Stimulated activated CD8-positive, alpha-beta memory T cell treated with anti-CD3 and anti-CD28 coated beads, Interleukin-12 subunit alpha, Interleukin-12 subunit beta, amount 100 ng/mL, for 24 hours (primary cell): ENCODE measurements around the gene TRIM40.
A peak's percentile ranks its signal among the peaks of the same experiment; 100 is the strongest.
"Not testable (repeated sequence)": the region's sequence is repeated elsewhere in the genome, so short reads cannot be mapped to it uniquely, and the experiment has no call there.

Experiments used
- DNase-seq: peaks from one replicate; pipeline ENCODE4 v3.0.0-alpha.2; 2020; ENCODE audit errors: extremely low read depth

TRIM40 gene

DNA sequence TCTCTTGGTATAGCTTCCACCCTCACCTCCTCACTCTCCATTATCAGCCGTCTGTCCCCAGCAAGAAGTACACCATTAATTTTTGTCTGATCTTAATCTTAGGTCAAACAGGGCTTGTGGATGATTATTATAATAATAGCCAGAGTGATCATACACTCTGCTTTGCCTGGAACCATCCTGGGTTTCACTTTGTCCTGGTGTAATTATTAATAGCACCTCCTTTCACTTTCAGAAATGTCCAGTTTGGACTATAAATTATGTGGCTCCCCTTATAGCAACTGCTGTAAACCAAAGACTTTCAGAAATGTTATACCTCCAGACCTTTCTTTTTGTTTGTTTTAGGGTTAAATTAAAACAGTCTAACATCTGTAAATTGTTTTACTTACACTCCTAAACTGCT is 22.1 kb upstream of the TRIM40 start:
- no peak for DNase-seq

DNA sequence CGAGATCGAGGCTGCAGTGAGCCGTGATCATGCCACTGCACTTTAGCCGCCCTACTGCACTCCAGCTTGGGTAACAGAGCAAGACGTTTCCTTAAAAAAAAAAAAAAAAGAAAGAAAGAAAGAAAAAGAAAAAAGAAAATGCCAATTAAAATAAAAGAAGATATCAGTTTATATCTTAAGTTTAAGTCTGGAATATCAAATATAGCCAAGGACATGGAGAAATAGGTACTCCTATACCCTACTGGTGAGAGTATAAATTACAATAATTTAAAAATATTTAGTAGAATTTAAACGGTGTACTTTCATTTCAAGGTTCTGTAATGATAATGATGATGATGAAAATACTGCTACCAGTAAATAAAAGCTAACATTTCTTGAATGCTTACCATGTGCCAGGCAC is 19.2 kb upstream of the TRIM40 start:
- no peak for DNase-seq

DNA sequence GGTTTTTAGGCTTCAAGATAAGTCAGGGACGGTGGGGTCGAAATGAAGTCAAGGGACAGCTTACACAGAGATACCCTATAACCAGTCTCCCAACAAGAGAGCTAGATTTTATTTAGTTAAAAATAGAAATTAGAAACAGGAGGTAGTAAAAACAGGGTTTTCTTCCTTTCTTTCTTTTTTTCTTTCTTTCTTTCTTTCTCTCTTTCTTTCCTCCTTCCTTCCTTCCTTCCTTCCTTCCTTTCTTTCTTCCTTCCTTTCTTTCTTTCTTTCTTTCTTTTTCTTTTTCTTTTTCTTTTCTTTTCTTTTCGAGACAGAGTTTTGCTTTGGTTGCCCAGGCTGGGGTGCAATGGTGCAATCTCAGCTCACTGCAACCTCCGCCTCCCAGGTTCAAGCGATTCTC is 17.2 kb upstream of the TRIM40 start:
- not testable (repeated sequence) for DNase-seq

DNA sequence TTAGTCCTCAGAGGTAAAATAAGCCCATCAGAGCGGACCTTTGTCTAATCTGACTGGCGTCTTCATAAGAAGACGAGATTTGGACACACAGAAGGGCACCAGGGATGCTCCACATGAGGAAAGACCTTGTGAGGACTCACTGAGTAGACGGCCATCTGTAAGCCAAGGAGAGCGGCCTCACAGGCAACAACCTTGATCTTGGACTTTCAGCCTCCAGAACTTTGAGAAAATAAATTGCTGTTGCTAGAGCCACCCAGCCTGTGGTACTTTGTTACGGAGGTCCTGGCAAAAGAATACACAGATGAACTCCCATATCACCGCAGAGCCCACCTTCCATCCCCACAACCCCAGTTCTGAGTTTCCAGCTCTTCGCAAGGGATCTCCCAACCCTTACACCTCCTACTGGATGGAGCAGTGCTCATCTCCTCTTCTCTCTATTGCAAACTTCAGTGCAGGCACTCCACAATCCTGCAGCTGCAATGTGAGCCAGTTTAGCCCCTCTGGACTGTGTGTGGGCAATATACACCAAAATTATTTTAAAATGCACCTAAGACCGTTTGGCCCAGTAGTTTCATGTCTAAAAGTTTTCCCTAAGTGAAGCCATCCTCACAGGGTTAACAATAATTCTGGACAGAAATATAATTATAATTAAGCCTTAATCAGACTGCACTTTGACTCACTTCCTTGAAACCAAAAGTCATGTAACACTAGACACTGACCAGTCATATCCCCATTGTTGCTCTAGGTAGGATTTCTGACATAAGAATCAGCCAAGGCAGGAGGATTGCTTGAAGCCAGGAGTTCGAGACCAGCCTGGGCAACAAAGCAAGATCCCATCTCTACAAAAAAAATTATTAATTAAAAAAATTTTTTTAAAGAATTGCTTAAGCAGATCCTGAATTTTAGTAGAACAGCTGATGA is 14.2 kb upstream of the TRIM40 start:
- no peak for DNase-seq

DNA sequence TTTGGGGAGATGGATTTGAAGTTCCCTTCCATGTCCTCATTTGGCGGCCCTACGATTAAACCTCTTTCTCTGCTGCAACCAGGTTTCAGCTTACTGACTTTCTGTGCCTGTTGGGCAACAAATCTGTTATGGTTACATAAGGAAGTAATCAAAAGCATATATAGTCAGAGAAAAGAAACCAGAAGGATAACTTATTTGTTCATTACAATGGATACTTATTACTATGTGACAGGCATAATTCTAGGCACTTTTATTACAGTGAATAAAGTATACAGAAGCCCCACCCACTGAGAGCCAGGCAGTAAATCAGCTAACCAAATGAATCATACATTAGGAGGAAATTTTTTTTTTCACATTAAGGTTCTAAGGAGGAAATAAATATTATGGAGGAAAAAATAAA is 13.4 kb upstream of the TRIM40 start:
- DNase-seq, result no peak

DNA sequence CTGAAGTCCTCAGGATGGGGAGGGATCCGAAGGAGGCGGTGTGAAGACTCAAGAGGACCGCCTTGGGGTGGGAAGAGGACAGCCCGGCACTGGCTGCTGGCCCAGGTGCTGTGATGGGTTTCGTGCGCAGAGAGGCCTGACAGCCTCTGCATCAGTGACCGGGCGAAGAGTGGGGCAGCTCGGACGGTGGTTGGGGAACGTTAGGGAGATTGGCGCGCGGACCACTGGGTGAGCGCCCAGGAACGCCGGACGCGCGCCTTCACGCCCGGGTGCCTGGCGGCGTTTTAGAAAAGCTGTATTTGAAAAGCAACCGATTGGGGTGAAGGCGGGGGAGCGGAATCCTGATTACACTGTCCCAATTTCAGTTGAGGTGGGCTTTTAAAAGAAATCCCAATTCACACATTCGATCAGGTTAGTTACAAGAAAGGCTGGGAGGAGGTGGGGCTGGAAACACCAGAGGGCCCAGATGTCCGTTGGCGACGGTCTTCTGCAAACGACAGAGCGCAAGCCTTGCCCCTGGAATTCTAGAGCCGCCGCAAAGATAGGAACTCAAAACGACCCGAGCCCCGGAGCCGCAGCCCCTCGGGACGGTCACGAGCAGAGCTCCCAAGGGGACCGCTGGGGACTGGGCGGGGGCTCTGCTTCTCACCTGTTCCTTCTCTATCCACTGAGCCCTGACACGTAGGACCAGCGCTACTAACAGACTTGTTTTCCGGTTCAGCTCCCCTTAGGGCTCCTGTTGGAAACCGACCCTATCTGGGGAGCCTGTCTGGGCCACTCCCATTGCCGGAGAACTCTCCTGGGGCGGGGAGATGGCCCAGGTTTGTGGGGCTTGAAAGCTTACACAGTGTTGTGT is 8.5 kb upstream of the TRIM40 start:
- DNase-seq, result no peak

DNA sequence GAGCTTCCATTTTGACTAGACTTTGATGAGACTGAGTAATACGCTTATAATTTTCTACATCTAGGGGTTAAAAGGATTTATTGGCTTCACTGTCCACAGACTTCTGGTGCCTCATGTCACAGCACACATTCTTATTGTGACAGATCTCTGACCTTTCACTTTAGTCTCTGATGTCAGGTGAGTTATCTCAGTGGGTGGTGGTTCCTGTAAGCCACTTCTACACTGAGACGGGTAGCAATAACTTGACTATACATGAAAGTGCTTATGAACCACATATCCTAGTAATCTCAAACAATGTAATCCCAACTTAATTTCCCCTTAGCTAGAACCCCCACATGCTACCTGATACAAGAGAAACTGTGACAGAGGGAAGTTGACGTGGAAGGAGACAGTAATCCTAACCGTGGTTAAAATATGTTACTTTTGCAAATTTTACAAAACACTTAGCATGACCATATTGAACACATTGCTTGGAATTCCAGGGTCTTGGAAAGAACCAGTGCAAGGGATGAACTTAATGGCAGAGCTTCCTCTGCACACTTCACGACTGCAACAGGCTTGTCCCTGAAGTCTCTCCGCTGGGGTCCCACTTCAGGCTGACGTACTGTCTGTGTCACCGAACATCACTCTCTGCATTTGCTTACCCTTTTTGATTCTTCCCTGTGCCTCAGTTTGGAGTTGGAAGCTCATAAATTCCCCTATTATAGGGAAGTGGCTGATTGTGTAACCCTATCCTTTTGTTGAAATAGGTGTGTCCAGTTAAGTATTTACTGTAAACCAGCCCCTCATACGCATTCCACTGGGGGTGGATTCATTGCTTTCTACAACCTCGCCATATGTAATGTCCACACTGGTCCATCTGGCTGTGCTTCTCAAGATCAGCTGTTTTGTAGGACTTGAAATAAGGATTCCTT is 6.4 kb upstream of the TRIM40 start:
- no peak for DNase-seq

DNA sequence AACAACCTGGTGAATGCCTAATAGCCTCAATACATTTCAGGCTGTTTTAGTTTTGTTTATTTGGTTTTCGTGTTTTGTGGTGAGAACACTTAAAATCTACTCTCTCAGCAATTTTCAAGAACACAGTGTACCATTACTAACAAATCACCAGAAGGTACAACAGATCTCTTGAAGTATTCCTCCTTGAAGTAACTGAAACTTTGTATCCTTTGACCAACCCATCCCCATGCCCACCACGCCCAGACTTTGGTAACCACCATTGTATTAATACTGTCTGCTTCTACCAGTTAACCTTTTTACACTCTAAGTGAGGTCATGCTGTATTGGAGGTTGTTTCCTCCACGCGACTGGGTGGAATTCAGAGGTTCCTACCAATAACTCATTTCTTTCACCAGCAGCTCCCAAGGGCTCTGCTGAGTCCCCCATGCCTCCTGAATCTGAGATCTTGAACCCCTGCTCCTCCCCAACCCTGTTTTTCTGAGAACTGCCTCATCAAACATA is 5.7 kb upstream of the TRIM40 start:
- DNase-seq, result no peak

DNA sequence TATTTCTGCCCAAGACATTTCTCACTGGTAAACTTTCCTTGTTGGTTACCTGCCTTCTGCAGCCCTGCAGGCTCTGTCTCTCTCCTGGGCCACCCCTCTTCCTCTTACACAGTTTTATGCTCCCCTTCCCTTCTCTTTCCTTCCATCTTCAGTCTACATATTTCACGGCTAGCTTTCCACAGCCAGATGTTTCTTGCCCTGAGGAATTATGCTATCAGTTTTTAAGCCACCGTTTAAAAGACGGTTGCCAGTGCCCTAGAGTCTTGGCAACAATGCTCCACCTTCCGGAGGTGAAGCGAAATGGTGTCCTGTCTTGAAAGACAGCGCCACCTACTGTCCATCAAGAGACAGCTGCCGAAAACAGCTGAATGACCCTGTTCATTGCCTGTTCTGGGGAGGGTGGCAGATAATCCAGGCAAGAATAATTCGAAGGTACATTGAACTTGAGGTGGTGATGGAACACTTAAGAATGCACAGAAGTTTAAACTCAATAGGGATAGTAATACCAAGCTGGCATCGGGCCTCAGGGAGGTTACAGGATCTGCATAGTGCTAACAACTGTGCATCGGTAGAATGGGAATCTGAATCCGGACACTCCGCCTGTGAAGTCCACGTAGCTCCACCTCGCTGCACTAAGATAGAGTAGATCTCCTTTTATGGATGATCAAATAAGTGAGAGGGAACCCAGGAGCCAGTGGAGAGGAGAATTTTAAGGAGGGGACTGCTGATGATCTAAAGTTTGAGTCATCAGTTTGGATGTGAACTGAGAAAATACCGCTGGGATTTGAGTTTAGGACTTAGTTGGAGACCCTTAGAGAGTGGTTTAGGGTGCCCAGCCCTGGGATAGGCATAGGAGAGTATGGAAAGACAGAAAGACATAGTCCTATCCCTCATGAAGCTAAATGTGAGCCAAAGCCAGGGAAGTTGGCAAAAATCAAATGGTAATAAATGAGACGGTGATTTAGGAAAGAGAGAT is 4.8 kb upstream of the TRIM40 start:
- DNase-seq, result peak; percentile 32

DNA sequence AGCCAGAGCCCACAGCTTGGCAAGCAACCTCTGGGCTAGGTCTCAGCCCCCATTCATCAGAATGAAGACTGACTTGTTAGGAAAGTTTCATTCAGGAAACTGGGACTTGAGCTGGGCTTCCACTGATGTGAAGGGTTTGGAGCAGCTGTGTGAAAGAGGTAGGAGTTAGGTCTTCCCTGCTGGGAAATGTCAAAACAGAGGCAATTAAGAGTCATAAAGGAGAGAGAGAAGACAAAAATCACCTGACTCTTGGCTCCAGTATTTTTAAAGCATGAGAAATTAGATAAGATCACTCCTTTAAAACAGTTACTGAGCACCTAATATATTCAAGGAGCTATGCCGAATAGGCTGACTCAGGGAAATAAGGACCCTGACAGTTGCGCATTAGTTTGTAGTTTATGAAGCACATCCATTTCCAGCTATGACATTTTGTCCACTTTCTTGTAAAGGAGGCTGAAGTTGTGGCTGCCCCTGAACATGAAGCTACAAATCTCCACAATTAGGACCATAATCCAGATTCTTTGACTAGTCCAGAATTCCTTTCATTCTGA is 3.9 kb upstream of the TRIM40 start:
- DNase-seq, result no peak

DNA sequence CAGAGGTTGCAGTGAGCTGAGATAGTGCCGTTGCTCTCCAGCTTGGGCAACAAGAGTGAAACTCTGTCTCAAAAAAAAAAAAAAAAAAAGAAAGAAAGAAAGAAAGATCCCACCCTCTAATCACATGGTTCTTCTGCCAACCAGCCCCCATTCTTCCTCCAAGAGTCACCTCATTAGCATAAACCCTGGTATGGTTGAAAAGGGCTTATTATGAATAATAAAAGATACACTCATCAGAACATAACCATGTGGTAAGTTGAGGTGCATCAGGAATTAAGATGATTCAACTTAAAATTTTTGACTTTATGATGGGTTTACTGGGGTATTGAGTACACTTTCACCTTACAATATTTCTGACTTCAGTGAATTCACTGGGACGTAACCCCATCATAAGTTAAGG is 793 bp upstream of the TRIM40 start:
- no peak for DNase-seq

DNA sequence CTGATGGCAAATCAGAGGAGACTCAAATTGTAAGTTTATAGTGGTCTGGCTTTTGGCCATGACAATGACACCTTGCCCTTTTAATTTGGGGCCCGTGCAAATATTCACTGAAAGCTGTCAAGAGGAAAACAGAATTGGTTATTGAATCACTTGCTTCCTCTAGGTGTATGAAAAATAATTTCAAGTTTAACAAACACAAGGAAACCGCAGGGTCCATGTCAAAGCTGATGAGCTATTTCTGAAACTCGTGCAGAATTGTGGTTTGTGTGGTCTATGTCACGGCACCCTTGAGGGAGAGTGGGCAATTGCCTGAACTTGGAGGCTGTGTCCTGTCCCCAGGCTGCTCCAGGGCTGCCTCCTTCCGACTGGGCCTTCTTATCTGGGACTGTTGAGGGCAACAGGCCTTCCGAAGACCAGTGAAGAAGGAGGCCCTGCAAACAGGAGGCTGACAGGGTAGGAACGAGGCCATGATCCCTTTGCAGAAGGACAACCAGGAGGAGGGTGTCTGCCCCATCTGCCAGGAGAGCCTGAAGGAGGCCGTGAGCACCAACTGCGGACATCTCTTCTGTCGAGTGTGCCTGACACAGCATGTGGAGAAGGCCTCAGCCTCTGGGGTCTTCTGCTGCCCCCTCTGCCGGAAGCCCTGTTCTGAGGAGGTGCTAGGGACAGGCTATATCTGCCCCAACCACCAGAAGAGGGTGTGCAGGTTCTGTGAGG is 788 bp downstream of the TRIM40 start:
- DNase-seq, result no peak

DNA sequence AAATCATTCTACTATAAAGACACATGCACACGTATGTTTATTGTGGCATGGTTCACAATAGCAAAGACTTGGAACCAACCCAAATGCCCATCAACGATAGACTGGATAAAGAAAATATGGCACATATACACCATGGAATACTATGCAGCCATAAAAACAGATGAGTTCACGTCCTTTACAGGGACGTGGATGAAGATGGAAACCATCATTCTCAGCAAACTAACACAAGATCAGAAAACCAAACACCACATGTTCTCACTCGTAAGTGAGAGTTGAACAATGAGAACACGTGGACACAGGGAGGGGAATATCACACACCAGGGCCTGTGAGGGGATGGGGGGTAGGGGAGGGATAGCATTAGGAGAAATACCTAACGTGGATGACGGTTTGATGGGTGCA is 4.3 kb downstream of the TRIM40 start:
- not testable (repeated sequence) for DNase-seq

DNA sequence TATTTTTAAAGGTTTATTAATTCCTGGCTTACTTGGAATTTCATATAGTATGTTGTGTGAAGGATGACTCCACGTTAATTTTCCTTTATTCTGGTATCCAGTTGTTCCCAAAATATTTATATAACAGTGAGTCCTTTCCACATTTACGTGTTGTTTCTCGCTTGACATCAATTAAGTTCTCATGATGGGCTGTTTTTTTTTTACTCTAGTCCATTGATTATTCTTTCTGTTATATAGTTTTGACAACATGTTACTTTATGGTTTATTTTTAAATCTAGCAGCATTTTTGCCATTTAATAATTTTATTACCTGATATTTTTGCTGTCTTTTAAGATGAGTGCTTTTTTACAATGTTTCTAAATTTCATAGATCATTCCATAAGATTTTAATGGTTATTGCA is 6.7 kb downstream of the TRIM40 start:
- no peak for DNase-seq

DNA sequence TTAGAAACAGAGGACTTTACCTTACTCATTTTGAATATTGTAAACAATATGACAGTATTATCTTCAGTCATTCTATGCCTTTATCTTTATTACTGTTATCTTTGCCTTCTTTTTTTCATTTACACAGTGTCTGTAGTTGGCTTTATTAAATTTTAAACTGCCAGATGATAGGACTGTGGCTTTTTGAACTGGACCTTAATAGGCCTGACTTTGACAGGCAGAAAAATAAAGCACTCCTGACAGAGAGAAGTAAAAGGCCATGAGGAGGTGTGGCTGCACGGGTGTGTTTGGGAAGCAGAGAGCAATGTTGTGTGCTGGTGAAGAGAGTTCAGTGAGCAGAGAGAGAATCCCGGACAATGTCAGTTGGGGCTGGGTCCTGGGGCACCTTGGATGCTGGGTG is 7.8 kb downstream of the TRIM40 start:
- DNase-seq, result no peak

DNA sequence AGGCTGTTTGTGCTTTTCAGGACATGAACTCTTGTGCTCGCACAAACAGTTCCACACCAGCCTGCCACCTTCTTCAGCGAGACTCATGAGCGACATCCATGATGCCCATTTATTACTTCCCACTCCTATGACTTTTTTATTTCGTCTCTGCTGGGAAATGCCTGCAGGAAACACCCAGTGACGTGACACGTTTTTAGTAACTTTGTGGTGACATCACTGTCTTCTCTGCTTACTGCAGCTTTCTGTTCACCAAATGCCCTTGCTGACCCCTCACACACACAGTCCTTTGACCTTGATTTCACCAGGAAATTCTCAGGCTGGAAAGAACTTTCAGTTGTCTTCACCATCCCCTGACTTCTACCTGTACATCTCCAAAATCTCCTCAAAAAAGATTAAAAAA is 8.9 kb downstream of the TRIM40 start:
- no peak for DNase-seq

DNA sequence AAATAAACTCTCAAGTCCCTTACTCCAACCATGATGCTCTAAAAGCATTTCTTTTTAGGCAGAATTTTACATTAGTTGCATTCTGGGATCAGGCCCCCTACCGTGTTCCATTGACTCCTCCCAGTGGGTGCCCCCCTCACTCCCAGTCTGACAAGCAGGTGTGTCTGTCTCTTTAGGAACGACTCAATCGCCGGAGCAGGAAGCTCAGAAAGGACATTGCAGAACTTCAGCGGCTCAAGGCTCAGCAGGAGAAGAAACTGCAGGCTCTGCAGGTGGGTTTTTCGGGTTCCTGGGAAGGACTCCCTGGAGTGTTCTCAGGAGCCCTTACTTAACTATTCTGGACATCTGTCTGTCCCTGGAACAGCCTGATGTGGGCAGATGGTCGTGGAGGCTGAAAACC is 9.9 kb downstream of the TRIM40 start:
- no peak for DNase-seq

DNA sequence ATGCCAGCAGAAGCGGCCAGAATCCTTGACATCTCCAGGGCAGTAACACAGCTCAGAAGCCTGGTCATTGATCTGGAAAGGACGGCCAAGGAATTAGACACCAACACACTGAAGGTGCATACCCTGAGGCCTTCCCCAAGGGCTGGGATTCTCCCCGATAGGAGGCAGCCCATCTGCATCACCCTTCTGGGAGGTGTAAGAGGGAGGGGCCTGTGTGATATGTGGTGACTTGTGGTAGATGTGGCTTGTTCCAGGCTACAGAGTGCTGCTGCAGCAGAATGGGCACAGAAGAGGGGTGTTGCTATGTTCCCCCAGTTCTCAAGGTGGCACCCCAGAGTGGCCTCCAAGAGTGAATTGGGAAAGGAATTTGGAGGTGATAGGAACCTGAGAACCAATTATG is 11.2 kb downstream of the TRIM40 start:
- no peak for DNase-seq

DNA sequence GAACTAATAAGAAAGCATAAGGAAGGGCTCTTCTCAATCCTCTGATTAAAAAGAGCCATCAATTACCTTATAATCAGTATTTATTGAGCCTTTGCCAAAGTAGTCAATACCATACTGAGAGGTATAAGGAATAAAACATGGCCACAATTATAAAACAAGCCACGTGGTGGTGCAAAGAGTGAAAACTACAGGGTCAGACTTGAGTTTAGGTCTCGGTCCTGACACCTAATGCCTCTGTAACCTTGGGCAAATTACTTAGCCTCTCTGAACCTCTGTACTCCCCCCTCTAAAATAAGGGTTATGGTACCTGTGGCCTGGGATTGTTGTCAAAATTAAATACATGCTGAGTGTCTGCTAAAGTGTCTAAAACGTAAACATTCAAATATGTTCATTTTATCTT is 13.3 kb downstream of the TRIM40 start:
- no peak for DNase-seq
